AG10803 (cell line): ENCODE measurements around the gene IRF6.
A peak's percentile ranks its signal among the peaks of the same experiment; 100 is the strongest.

Experiments
- DNase-seq: peaks from one replicate; pipeline ENCODE4 v3.0.0; 2010; ENCODE audit warnings: low read depth
- H3K4me3 ChIP-seq: 2 replicates; pipeline ENCODE4 v1.5.1; 2011; ENCODE audit warnings: mild to moderate bottlenecking, low read length, control low read depth
- CTCF ChIP-seq: conservative IDR thresholded peaks from 2 replicates; pipeline ENCODE4 v1.5.1; 2011; ENCODE audit warnings: mild to moderate bottlenecking, low read length, control low read depth, inconsistent platforms

Gene IRF6

DNA sequence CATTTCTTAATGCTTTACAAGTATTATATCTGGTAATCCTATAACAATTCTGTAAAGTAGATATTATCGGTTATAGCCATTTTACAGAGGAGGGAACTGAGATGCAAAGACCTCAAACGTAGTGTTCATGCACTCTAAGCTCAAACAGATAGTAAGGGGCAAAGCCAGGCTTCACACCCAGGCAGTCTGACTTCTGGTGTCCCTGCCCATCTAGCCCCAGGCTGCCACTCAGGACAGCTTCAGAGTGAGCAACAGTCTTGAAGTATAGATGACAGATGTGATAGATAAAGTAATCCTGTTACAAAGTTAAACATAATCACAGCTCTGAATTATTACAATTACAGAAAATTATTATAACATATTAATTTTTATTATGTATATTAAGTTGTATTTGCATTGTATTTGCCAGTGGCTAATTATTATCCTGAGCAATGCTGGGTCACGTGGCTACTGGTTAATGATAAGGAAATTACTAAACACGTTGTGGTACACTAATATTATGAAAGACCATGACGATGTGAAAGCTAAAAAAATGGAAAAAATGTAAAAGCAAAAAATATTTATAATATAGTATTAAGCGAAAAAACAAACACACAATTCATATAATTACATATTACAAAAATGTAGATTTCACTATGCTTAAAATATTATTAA, 56.1 kb downstream of the IRF6 start:
- no peak for DNase-seq
- TF ChIP-seq CTCF = no peak
- H3K4me3 ChIP-seq = no peak overlapping the region

DNA sequence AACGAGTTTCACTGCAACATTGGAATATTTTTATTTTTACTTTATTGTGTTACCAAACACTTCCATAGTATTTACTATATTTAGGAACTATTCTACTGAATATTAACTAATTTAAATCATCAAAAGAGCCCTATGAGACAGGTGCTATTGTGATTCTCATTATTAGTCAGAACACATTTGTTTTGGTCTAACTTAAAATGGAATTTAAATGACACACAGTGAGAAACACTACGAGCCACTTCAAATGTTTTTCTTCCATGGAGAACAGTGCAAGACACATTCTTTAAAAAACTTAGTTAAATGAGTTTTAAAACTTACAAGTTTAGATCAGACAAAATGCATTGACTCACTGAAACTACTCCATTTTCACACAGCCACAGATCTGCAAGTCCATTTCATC, 56.7 kb downstream of the IRF6 start:
- H3K4me3 ChIP-seq = no peak overlapping the region
- no peak for DNase-seq
- TF ChIP-seq CTCF = no peak

GRCh38 chr1:209748620-209749019, 57.3 kb downstream of the IRF6 start:
- no peak for TF ChIP-seq CTCF
- no peak overlapping the region for H3K4me3 ChIP-seq
- DNase-seq = no peak

DNA sequence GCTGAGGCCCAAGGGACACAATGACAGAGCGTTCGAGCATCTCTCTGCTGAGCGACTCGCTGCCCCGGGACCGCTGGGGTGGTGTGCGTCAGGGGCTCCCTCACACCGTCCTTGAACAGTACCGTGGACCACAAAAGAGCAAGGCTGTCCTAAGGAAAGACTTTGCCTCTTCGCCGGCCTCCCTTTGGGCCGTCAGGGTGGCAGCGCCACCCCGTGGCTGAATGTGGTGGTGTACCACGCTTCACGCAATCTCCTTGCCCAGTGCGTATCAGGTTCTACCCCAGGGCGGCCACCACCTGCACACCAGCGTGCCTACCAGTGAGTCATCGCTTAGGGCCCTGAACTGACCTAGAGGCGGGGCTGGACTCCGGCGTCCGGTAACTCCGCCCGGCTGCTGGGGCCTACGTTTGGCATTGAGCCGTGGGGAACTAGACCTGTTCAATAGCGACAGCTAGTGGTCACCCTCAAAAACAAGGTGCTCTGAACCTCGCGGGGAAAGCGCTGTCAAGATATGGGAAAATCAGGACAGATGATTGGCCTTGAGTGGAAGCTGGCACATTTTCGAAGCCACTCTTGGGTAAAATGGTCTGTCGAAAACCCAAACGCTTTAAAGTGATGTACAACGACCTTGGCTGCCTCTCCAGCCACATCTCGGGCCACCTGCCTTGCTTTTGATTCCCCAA, 58.2 kb downstream of the IRF6 start:
- DNase-seq = peak; percentile 87
- peak; percentile 52 for TF ChIP-seq CTCF
- peak overlapping the region; percentile 53 for H3K4me3 ChIP-seq

DNA sequence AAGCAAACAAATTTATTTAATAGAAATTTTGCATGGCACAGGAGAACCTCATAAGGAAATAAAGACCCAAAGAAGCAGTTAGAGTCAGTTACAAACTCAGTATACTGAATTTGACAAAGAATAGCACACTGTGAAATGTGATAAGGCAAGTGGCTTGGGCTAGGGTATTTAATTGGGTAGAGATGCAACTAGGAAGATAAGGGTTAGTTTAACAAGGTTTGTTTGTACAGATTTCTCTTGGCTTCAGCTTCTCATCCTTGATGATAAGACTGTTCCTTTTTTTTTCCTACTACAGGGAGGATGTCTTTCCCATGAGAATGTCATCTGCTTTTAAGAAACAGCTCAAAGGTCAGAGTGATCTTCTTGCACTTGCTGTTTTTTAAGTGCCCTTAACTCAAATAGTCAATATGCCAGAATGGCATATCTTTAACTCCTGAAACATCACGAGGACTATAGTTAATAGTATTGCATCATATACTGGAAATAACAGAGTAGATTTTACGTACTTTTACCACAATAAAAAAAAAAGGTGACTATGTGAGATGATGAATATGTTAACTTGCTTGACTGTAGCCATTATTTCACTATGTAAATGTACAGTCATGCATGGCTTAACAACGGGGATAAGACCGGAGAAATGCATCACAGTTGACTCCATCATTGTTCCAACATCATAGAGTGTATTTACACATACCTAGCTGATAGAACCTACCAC, 59.3 kb downstream of the IRF6 start:
- no peak overlapping the region for H3K4me3 ChIP-seq
- TF ChIP-seq CTCF = no peak
- DNase-seq = no peak

DNA sequence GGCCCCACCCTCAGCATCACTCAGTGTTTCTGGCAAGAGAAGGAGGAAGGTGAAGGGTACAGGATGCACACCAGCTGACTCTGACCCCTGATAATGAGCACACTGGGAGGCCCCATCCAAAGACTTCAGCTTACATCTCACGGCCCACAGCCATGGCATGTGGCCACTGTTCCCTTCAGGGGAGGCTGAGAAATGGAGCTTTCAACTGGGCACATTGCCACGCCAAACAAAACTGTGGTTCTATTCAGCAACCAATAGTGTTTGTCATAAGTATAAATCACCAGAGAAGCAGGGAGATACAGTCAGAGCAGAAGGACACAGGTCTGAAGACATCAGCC, 62.8 kb downstream of the IRF6 start:
- no peak for TF ChIP-seq CTCF
- DNase-seq = peak; percentile 56
- no peak overlapping the region for H3K4me3 ChIP-seq
